T-helper 2 cell (primary cell): ENCODE measurements around the gene SIK1.
"Not testable (repeated sequence)": the region's sequence is repeated elsewhere in the genome, so short reads cannot be mapped to it uniquely, and the experiment has no call there.

Source experiments
- DNase-seq, 5 experiments: peaks; one replicate each; pipeline versions ENCODE4 v3.0.0 to v3.0.0-alpha.2; 2012 to 2022

Gene SIK1

GRCh38 chr21:43383351-43383750 is 43.6 kb downstream of the SIK1 start:
- DNase-seq: not testable (repeated sequence)

- DNase-seq: not testable (repeated sequence)
Observed at GRCh38 chr21:43382902-43383301, 44.0 kb downstream of the SIK1 start.

- not testable (repeated sequence) for DNase-seq
Observed at GRCh38 chr21:43380852-43381533, 45.9 kb downstream of the SIK1 start.

GRCh38 chr21:43380337-43380736 is 46.6 kb downstream of the SIK1 start:
- DNase-seq: not testable (repeated sequence)

DNA sequence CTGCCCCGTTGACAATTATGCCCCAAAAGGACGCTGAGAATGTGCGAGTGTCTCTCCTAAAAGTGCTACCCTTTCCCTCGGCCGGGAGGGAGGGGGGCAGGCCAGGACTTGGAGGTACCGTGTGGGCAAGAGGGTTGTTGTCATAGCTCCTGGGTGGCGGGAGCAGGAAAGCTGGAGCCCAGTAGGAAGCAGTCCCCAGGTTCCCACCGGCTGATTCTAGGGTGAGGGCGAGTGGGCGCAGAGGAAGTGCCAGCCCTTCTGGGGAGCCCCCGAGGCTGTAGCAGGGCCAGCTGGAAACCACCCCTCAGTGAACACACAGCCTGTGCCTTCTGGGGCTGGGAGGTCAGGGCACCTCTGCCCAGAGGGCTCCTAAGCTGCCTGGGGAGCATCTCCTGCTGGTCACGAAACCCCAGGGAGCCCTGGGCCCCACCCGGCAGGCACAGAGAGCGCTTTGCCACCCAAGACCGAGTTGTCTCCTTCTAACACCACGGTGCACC is 47.3 kb downstream of the SIK1 start:
- not testable (repeated sequence) for DNase-seq

DNA sequence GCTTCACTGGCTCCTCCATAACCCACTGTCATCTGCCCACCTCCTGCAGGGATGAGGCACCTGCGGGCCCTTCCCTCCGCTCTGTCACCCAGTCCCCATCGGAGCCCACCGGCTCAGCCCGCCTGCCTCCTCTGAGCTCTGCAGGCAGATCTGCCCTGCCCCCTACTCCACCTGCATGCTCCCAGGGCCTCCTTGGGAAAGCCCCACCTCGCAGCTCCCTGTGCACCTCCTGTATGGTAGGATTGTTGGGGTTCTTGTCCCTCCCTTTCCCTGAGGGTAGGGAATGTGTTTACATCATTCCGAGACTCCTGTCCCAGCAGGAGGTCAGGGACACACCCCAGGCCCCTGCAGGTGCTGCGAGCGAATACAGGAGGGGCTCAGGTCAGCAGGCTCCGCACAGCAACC is 50.5 kb downstream of the SIK1 start:
- DNase-seq: no peak

DNA sequence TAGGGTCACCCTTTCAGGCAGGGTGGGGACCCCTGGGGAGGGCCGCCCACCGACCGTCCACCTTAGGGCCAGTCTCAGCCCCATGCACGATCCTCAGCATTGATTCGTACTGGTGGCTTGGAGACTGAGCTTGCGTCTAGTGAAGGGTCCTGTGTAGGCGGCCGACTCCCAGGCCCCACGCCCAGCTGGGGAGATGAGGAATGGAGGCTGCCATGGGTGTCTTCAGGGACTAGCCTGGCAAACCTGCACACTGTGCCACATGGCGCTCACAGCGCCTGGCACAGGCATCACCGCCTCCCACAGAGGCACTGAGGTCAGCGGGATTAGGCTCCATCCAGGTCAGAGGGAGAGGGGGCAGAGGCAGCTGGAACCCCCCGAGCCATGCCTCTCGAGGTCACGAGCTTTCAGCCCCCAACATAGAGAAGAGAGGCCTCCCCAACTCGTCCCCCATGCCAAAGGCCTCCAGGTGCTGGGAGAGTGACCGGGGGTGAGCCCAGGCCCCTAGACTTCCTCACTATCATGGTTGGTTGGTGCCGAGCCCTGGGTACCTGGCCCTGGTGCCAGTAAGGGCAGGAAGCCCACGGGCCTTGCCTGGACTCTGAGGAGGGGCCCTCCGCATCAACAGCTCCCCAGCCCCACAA is 51.0 kb downstream of the SIK1 start:
- DNase-seq: no peak

DNA sequence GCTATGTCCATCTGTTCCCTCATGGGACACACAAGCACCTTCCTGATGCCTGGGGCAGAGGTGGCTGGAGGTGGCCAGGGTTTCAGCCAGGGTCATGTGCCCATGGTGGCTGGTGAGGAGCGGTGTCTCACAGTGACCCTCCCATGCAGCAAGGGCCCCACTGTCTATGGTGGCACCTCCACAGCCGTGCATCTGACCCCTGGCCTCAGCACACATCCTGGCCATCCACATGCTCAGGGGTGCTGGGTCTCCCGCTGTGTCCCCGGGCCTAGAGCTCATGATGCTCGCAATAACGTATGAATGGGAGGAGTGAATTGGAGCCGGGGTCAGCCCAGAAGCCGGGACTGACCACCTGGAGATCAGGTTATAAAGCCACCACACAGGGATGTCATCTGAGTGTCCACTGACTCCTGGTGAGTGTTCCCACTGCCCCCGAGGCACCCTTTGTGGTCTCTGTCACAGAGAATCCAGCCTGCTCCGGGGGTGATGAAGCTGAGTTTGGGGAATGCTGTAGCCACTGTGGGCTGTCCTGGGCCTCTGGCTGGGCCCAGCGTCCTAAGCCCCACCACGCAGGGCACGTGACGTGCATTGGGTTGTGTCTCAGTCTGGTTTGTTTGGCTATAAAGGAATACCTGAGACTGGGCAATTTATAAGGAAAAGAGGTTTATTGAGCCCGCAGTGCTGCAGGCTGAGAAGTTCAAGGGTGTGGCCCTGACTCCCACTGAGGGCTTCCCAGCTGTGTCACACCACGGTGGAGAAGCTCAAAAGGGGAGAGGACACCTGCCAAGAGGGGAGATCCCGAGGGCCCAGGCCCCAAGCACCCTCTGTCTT is 51.7 kb downstream of the SIK1 start:
- DNase-seq: no peak

GRCh38 chr21:43374228-43374885 is 52.6 kb downstream of the SIK1 start:
- no peak for DNase-seq

- no peak for DNase-seq
Observed at GRCh38 chr21:43373362-43374227, 53.3 kb downstream of the SIK1 start.

DNA sequence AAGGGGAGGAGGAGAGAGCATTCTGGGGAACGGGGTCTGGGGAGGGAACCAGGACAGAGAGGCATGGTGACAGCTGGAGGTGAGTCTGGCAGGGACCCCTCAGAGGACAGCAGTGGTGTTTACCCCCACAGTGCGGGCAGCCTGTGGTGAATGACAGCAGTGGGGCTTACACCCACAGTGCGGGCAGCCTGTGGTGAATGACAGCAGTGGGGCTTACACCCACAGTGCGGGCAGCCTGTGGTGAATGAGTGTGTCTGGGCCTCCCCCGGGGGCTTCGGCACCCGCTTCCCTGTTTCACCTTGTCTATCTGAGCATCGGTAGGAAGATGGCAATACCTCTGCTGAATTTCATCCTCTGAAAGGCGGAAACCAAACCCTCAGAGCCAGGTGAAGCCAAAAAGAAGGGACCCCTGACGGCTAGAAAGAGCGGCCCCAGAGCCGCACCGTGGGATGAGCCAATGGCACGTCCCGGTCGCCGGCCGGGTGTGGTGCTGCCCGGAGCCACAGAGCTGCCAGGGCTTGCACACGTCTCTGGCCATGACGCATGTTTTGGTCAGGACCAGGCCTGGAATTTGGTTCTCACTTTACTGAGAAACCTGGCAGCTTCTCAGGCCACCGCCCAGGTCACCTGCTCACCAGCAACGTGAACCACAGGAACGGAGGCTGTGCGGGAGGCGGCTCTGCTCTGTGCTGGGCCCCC is 54.1 kb downstream of the SIK1 start:
- DNase-seq: no peak

- DNase-seq: no peak
Observed at GRCh38 chr21:43371786-43372185, 55.1 kb downstream of the SIK1 start.

GRCh38 chr21:43370888-43371570 is 55.9 kb downstream of the SIK1 start:
- no peak for DNase-seq

DNA sequence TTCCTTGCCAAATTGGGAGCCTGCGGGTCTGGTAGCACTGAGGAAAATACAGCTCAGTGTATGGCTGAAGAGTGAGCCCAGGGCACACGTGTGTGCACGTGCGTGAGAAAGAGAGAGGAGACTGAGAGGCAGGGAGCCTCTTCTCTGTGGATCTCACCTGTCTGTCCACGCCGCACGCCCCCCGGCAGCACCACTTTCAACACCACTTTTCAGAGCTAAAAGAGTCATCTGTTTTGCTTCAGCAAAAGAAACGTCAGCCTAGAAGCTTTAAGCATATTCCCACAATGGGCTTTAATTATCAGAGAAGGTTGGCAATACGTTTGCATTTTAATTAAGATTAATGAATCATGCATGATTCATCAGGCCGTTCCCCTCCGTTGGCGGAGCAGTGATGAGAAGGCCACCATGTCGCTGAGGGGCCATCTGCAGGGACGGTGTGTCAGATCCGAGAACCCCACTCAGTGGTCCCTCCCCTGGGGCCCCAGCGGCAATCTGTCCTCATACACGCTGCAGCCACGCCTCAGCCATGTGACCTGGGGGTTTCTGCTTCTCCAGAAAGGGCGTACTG is 56.8 kb downstream of the SIK1 start:
- no peak for DNase-seq

GRCh38 chr21:43369596-43370090 is 57.3 kb downstream of the SIK1 start:
- DNase-seq: no peak

DNA sequence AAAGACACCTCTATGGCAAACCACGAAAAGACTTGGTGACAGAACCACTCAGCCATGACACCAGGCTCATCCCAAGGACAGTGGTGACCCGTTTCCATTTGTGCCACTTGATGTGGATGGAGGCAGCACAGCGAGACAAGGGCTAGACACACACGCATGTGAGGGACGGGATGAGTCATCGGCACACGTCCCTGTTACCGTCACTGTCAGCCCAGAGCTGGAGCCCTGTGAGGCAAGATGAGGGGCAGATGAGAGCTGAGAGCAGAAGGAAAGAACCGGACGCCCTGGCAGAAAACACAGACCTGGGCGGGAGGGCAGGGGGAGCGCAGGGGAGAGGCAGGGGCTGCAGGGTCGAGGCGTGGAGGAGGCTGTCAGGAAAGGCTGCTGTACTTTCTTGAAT is 57.8 kb downstream of the SIK1 start:
- DNase-seq: no peak

DNA sequence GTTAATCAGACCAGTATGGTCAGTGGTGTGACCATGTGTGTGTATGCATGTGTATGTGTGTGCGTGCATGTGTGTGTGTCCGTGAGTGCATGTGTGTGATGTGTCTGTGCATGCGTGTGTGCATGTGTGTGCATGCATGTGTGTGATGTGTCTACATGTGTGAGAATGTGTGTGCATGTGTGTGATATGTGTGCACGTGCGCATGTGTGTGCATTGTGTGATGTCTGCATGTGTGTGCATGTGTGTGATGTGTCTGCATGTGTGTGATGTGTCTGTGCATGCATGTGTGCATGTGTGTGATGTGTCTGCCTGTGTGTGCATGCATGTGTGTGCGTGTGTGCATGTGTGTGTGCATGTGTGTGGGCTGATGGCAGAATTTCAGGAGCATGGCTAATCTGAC is 58.2 kb downstream of the SIK1 start:
- DNase-seq: no peak

- DNase-seq: no peak
Observed at GRCh38 chr21:43367859-43368258, 59.1 kb downstream of the SIK1 start.

- DNase-seq: no peak
Observed at GRCh38 chr21:43367296-43367695, 59.6 kb downstream of the SIK1 start.

- DNase-seq: no peak
Observed at GRCh38 chr21:43366656-43367055, 60.3 kb downstream of the SIK1 start.
